ENCODE results near the gene CCDC170.

GRCh38 chr6:151502499-151502898 lies 8.7 kb downstream of the CCDC170 start:
- TF ChIP-seq CTCF (IDR thresholded peaks at IDR 0.05), result no peak
- no peak for TF ChIP-seq POLR2A (IDR thresholded peaks at IDR 0.05)
